Measurements from ENCODE around the gene LRMDA. TPM values are rescaled to one million over a fixed set of nuclear protein-coding genes. Genes with fewer than 3 reads are reported as not detected.

The LRMDA gene
- total RNA-seq, 2 experiments from 2014 or later = not detected

- ChIA-PET CTCF (ENCODE audit: unreplicated experiment) (no interaction called here), POLR2A (no interaction called here)
- Histone ChIP-seq H3K9me2 (ENCODE audit: insufficient read depth, low read length) (no peaks in the 10 kb centered on the region), H3K4me2 (ENCODE audit: low read length) (no peak overlapping the region), H4K20me1 (ENCODE audit: insufficient read depth, low read length) (no peaks in the 10 kb centered on the region), H2AFZ (ENCODE audit: low read length) (no peak overlapping the region), H3K4me1 (ENCODE audit: insufficient read depth, low read length, poor library complexity, severe bottlenecking) (no peaks in the 10 kb centered on the region), H3K79me2 (ENCODE audit: insufficient read depth, low read depth, low read length) (no peaks in the 10 kb centered on the region), H3K9me3 (ENCODE audit: low read length) (no peaks in the 10 kb centered on the region), H3K36me3 (ENCODE audit: insufficient read depth, low read length) (no peaks in the 10 kb centered on the region), H3K27ac (ENCODE audit: low read depth, low read length, poor library complexity, severe bottlenecking) (no peak overlapping the region), H3K4me3 (ENCODE audit: low read depth, low read length, poor library complexity, severe bottlenecking) (no peak overlapping the region)
- TF ChIP-seq EZH2phosphoT487 (IDR thresholded peaks at IDR 0.05; ENCODE audit: borderline replicate concordance, low read depth, low read length) = no peak
- TF ChIP-seq, protein P1, sequence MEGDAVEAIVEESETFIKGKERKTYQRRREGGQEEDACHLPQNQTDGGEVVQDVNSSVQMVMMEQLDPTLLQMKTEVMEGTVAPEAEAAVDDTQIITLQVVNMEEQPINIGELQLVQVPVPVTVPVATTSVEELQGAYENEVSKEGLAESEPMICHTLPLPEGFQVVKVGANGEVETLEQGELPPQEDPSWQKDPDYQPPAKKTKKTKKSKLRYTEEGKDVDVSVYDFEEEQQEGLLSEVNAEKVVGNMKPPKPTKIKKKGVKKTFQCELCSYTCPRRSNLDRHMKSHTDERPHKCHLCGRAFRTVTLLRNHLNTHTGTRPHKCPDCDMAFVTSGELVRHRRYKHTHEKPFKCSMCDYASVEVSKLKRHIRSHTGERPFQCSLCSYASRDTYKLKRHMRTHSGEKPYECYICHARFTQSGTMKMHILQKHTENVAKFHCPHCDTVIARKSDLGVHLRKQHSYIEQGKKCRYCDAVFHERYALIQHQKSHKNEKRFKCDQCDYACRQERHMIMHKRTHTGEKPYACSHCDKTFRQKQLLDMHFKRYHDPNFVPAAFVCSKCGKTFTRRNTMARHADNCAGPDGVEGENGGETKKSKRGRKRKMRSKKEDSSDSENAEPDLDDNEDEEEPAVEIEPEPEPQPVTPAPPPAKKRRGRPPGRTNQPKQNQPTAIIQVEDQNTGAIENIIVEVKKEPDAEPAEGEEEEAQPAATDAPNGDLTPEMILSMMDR (conservative IDR thresholded peaks at IDR 0.05; ENCODE audit: low read length) = no peak
- intact Hi-C loops (cut with micrococcal nuclease; ENCODE audit: unreplicated experiment) = no loop called here
- BruUV-seq (replicated peaks) = no TSS peak
- DNase-seq (ENCODE audit: low spot score) = no peak
These were observed 214.9 kb downstream of the LRMDA start for GRCh38 chr10:75646218-75646915.

DNA sequence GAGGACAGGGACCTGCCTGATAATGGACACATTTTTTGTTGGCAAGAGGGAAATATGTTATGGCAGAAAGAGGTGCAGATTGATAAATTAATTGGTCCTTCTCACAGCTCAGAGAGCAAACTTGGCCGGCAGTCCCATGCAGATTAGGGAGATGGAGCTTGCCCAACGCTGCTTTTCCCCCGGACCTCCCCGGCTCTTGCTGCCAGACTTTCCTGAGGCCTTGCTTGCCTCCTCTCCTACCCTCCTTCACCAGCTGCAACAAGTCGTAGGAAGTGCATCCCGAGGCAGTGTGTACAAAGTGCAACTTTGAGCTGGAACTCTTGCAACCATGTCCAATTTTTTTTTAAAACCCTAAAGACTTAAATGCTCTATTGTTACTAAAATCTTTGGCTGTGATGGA lies 215.5 kb downstream of the LRMDA start:
- Histone ChIP-seq H3K79me2 (ENCODE audit: insufficient read depth, low read depth, low read length) (no peaks in the 10 kb centered on the region), H3K36me3 (ENCODE audit: insufficient read depth, low read length) (no peaks in the 10 kb centered on the region), H3K4me1 (ENCODE audit: insufficient read depth, low read length, poor library complexity, severe bottlenecking) (no peaks in the 10 kb centered on the region), H3K9me2 (ENCODE audit: insufficient read depth, low read length) (no peaks in the 10 kb centered on the region), H2AFZ (ENCODE audit: low read length) (no peak overlapping the region), H4K20me1 (ENCODE audit: insufficient read depth, low read length) (no peaks in the 10 kb centered on the region), H3K4me3 (ENCODE audit: low read depth, low read length, poor library complexity, severe bottlenecking) (no peak overlapping the region), H3K27ac (ENCODE audit: low read depth, low read length, poor library complexity, severe bottlenecking) (no peak overlapping the region), H3K4me2 (ENCODE audit: low read length) (no peak overlapping the region), H3K9me3 (ENCODE audit: low read length) (no peaks in the 10 kb centered on the region)
- intact Hi-C loops (cut with micrococcal nuclease; ENCODE audit: unreplicated experiment) = no loop called here
- ChIA-PET POLR2A (no interaction called here), CTCF (ENCODE audit: unreplicated experiment) (no interaction called here)
- BruUV-seq (replicated peaks) = no TSS peak
- no peak for DNase-seq (ENCODE audit: low spot score)
- TF ChIP-seq, protein P1 (conservative IDR thresholded peaks at IDR 0.05; ENCODE audit: low read length) = no peak
- TF ChIP-seq EZH2phosphoT487 (IDR thresholded peaks at IDR 0.05; ENCODE audit: borderline replicate concordance, low read depth, low read length) = no peak

- CTCF ChIA-PET (ENCODE audit: unreplicated experiment) = no interaction called here
- H3K27ac ChIP-seq (ENCODE audit: low read depth, low read length, poor library complexity, severe bottlenecking) = no peak overlapping the region
- no peaks in the 10 kb centered on the region for H3K79me2 ChIP-seq (ENCODE audit: insufficient read depth, low read depth, low read length)
- H3K4me3 ChIP-seq (ENCODE audit: low read depth, low read length, poor library complexity, severe bottlenecking) = no peak overlapping the region
- no peaks in the 10 kb centered on the region for H4K20me1 ChIP-seq (ENCODE audit: insufficient read depth, low read length)
- no TSS peak for BruUV-seq (replicated peaks)
- POLR2A ChIA-PET = interaction anchor here (0.5 to 0.6 kb wide), 2 partner anchors 476 to 691 kb away, joined by 6 to 10 read pairs; no protein-coding TSS in a partner anchor
- H2AFZ ChIP-seq (ENCODE audit: low read length) = no peak overlapping the region
- intact Hi-C loops (cut with micrococcal nuclease; ENCODE audit: unreplicated experiment) = no loop called here
- H3K36me3 ChIP-seq (ENCODE audit: insufficient read depth, low read length) = no peaks in the 10 kb centered on the region
- no peak for DNase-seq (ENCODE audit: low spot score)
- TF ChIP-seq, protein P1 (conservative IDR thresholded peaks at IDR 0.05; ENCODE audit: low read length) = no peak
- H3K4me1 ChIP-seq (ENCODE audit: insufficient read depth, low read length, poor library complexity, severe bottlenecking) = no peaks in the 10 kb centered on the region
- H3K9me3 ChIP-seq (ENCODE audit: low read length) = no peaks in the 10 kb centered on the region
- H3K9me2 ChIP-seq (ENCODE audit: insufficient read depth, low read length) = no peaks in the 10 kb centered on the region
- no peak overlapping the region for H3K4me2 ChIP-seq (ENCODE audit: low read length)
These were observed 216.3 kb downstream of the LRMDA start for GRCh38 chr10:75647675-75648074.

All from OCI-LY7 (cell line).